Activated naive CD4-positive, alpha-beta T cell treated with anti-CD3 and anti-CD28 coated beads for 36 hours (primary cell): ENCODE results near the gene ID3. TPM values are rescaled to one million over a fixed set of nuclear protein-coding genes. Genes with fewer than 3 reads are reported as not detected.
A peak's percentile ranks its signal among the peaks of the same experiment; 100 is the strongest.

Experiments
- CTCF ChIA-PET: fragments of 350-600 bp; sonication (Branson Sonifier 250); formaldehyde crosslinking; loops from one replicate; lab custom pipeline; 2021; ENCODE audit warnings: antibody characterized with exemption; lab: Charles Lee
- DNase-seq: peaks from one replicate; pipeline ENCODE4 v3.0.0-alpha.2; 2020
- H3K27ac Mint-ChIP-seq: one replicate; pipeline ENCODE4 v1.8.0; 2021; ENCODE audit warnings: mild to moderate bottlenecking, mixed read lengths
- H3K27me3 Mint-ChIP-seq: one replicate; pipeline ENCODE4 v1.8.0; 2021; ENCODE audit warnings: low read depth, mixed read lengths
- H3K36me3 Mint-ChIP-seq: one replicate; pipeline ENCODE4 v1.8.0; 2021; ENCODE audit warnings: low read depth, mixed read lengths
- H3K4me1 Mint-ChIP-seq: one replicate; pipeline ENCODE4 v1.8.0; 2021; ENCODE audit warnings: low read depth, mixed read lengths
- H3K4me3 Mint-ChIP-seq: one replicate; pipeline ENCODE4 v1.8.0; 2021; ENCODE audit warnings: mild to moderate bottlenecking, moderate library complexity, mixed read lengths
- H3K9me3 Mint-ChIP-seq: one replicate; pipeline ENCODE4 v1.8.0; 2021; ENCODE audit warnings: mixed read lengths
- intact Hi-C: fragments of 100-400 bp; cut with micrococcal nuclease; formaldehyde crosslinking; loops from one replicate; pipeline ENCODE4 v1.15.1; 2023
- total RNA-seq, 2 experiments: library from RNA; stranded (reverse); gene quantifications; one replicate each; pipeline ENCODE4 v1.2.3, GENCODE V29; 2021

The ID3 gene
- total RNA-seq, 2 experiments from 2014 or later = 69.5 to 74.6 TPM

DNA sequence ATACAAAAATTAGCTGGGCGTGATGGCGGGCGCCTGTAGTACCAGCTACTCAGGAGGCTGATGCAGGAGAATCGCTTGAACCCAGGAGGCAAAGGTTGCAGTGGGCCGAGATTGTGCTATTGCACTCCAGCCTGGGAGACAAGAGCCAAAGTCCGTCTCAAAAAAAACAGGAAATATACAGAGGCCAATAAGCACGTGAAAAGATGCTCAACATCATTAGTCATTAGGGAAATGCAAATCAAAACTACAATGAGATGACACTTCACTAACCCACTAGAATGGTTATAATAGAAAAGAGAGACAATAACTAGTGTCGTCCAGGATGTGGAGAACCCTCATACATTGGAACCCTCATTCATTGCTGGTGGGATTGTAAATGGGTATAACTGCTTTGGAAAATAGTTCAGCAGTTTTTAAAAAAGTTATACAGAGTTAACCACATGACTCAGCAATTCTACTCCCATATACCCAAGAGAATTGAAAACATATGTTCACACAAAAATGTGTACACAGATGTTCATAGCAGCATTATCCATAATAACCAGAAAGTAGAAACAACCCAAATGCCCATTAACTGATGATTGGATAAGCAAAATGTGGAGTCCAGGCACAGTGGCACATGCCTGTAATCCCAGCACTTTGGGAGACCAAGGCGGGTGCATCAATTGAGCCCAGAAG lies 21.9 kb downstream of the ID3 start:
- DNase-seq = no peak
- Mint-ChIP-seq H3K4me3 (no peak overlapping the region), H3K9me3 (no peaks in the 10 kb centered on the region), H3K36me3 (no peaks in the 10 kb centered on the region), H3K27me3 (peaks cover 2% of the 10 kb centered on the region), H3K4me1 (peaks cover 24% of the 10 kb centered on the region), H3K27ac (no peak overlapping the region)
- intact Hi-C loops = loop anchor here (10.0 kb wide), 2 partner anchors 433 to 513 kb away; no protein-coding TSS in a partner anchor
- CTCF ChIA-PET = interaction anchor here (0.7 to 10.0 kb wide), 6 partner anchors 29 to 1968 kb away, joined by 3 to 402 read pairs (median 3); no protein-coding TSS in a partner anchor

DNA sequence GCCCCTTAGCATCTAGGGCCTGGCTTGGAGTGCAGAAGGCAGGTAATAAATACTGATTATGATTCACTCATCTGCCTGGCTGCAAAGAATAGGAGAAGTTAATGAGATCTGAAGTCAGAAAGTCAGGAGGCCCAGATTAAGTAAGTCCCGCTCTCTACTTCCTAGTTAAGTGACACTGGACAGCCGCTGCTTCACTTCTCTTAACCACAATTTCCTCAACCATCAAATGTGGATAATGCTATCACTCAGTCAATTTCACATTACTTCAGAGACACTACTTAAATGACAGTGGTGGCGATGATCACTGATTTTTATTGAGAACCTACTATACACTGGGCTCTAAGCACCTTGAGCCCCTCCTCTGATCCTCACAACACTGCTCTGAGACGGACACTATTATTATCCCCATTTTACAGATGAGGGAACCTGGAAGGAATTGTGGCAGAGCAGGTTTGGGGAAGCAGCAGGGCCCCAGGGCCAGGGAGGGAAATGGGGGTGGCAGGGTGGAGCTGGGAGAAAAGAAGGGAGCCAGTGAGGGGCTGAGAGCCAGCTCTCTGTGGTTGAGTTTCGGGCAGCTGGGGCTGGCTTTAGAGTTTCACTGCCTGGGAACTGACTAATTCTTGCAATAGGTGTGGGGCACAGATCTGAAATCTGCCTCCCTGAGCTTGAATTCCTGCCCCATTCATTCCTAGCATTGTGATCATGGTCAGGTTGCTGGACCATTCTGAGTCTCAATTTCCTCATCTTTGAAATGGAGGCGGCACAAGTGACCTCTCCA lies 25.9 kb downstream of the ID3 start:
- DNase-seq = no peak
- Mint-ChIP-seq H3K4me3 (no peak overlapping the region), H3K27me3 (peaks cover 2% of the 10 kb centered on the region), H3K9me3 (no peaks in the 10 kb centered on the region), H3K4me1 (peaks cover 37% of the 10 kb centered on the region), H3K36me3 (peaks cover 16% of the 10 kb centered on the region), H3K27ac (no peak overlapping the region)
- CTCF ChIA-PET = interaction anchor here (0.6 to 11.9 kb wide), 5 partner anchors 8 to 105 kb away, joined by 3 to 143 read pairs (median 5); no protein-coding TSS in a partner anchor
- intact Hi-C loops = loop anchor here (5.0 to 10.0 kb wide), 3 partner anchors 111 to 509 kb away; partner anchors contain the start of gene TCEA3

DNA sequence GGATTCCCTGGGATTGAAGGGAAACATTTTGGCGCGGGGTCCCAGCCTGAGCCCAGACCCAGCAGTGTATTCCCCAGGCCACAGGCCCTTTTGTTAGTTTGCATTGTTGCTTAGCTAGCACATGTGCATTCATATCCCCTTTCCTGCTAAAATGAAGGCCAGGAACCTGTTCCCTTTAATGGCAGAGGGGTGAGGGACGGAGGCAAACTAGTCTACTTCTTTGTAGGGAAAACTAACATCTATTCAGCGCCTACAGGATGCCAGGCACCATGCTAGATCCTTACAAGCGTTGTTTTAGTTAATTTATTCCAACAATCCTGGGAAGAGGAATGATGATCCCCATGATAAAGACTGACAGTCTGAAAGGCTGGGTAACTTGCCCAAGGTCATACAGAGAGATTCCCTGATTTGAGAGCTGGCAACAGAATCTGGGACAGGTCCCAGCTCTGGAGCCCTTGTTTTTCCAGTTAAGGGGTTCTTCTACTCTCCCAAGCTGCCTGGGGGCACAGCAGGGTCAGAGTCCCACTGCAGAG lies 27.7 kb downstream of the ID3 start:
- CTCF ChIA-PET = interaction anchor here (0.9 to 11.9 kb wide), 7 partner anchors 8 to 106 kb away, joined by 4 to 143 read pairs (median 7); no protein-coding TSS in a partner anchor
- peaks cover 21% of the 10 kb centered on the region for H3K36me3 Mint-ChIP-seq
- H3K4me3 Mint-ChIP-seq = peak overlapping the region; percentile 91
- intact Hi-C loops = loop anchor here (1.0 to 10.0 kb wide), 6 partner anchors 8 to 507 kb away; partner anchors contain the start of genes ELOA, HNRNPR and TCEA3
- H3K4me1 Mint-ChIP-seq = peaks cover 50% of the 10 kb centered on the region
- H3K27ac Mint-ChIP-seq = peak overlapping the region; percentile 95
- no peaks in the 10 kb centered on the region for H3K9me3 Mint-ChIP-seq
- DNase-seq = no peak
- peaks cover 2% of the 10 kb centered on the region for H3K27me3 Mint-ChIP-seq

DNA sequence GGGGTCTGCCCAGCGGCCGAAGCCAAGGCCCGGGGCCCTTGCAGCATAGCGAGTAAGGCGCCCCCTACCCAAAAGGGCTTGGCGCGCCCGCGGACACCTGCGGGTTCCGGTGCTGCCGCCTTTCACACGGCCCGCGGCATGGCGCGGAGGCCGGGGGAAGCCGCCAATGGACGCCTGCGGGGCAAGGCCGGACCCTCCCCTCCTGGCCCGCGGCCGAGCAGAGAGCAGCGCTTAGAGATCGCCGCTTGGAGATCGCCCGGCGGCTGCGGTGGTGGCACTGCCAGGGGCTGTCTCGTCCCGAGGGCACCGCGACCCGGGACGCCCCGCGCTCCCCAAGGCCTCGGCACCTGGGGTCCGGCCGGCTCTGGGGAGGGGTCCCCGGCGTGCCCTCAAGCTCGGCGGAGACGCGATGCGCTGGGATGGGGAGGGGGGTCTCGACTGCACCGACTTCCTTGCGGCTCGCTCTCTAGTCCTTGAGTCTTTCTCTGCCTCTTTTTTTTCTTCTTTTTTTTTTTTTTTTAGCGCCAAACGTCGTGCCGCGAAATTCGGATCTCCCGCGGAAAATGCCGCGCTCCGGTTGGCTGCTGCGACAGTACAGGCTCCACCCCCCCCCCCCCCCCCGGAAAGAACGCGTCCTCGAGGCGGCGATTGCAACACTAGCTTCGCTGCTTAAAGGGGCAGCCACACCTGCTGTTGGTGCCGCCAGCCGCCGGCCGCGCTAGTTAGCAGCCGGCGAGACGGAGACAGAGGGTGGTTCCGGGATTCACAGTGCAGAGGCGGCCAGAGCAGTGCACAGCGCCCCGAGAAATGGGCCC lies 28.3 kb downstream of the ID3 start, which contains the start of gene E2F2:
Gene E2F2, minus strand, starts transcription at position 487 of the 815 bp plus-strand sequence. Its CDS starts 440 bp downstream, at position 47.
- CTCF ChIA-PET = interaction anchor here (0.9 to 11.9 kb wide), 6 partner anchors 9 to 107 kb away, joined by 3 to 143 read pairs (median 20); no protein-coding TSS in a partner anchor
- H3K4me3 Mint-ChIP-seq = peak within 1 kb of the TSS; percentile 91
- peaks cover 22% of the 10 kb centered on the region for H3K36me3 Mint-ChIP-seq
- peak within 1 kb of the TSS; percentile 95 for H3K27ac Mint-ChIP-seq
- H3K4me1 Mint-ChIP-seq = peaks cover 56% of the 10 kb centered on the region
- DNase-seq = peak; percentile 87
- intact Hi-C loops = loop anchor here (1.0 to 10.0 kb wide), 6 partner anchors 8 to 506 kb away; partner anchors contain the start of genes ELOA, HNRNPR and TCEA3
- H3K27me3 Mint-ChIP-seq = peaks cover 2% of the 10 kb centered on the region
- H3K9me3 Mint-ChIP-seq = no peaks in the 10 kb centered on the region

DNA sequence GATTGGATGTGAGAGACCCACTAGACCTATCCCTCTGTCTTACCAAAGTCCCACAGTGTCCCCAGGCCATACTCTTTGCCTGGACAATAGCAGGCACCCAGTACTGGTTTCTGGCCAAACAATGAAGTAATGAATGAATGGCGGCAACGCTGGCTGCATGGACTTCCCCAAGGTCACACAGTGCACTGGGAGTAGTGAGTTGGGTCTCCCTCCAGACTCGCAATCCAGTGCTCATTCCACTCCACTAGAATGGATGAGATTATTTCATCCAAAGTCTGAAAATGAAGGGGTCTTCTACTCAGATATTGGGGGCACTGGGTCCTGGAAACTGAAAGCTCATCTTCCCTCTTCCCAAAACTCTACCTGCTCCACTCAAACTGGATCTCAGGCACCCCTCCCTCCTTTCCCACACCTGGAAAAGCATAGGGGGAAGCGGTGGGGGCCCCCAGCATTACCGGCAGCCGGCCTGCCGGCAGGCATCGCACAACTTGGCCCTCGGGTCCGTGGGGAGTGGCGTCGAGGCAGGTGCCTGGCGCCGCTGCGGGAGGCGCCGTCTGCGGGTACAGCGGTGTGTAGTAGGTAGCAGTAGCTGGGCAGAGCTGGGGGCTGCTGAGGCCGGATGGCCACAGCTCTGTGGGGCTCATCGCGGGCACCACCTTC lies 29.1 kb downstream of the ID3 start:
- Mint-ChIP-seq H3K27ac (peak overlapping the region; percentile 44), H3K36me3 (peaks cover 28% of the 10 kb centered on the region), H3K4me3 (peak overlapping the region; percentile 91), H3K4me1 (peaks cover 64% of the 10 kb centered on the region), H3K9me3 (no peaks in the 10 kb centered on the region), H3K27me3 (peaks cover 2% of the 10 kb centered on the region)
- CTCF ChIA-PET = interaction anchor here (0.9 to 11.9 kb wide), 6 partner anchors 10 to 108 kb away, joined by 3 to 143 read pairs (median 19); no protein-coding TSS in a partner anchor
- intact Hi-C loops = loop anchor here (2.0 to 10.0 kb wide), 4 partner anchors 108 to 505 kb away; partner anchors contain the start of genes HNRNPR and TCEA3
- DNase-seq = peak; percentile 54

DNA sequence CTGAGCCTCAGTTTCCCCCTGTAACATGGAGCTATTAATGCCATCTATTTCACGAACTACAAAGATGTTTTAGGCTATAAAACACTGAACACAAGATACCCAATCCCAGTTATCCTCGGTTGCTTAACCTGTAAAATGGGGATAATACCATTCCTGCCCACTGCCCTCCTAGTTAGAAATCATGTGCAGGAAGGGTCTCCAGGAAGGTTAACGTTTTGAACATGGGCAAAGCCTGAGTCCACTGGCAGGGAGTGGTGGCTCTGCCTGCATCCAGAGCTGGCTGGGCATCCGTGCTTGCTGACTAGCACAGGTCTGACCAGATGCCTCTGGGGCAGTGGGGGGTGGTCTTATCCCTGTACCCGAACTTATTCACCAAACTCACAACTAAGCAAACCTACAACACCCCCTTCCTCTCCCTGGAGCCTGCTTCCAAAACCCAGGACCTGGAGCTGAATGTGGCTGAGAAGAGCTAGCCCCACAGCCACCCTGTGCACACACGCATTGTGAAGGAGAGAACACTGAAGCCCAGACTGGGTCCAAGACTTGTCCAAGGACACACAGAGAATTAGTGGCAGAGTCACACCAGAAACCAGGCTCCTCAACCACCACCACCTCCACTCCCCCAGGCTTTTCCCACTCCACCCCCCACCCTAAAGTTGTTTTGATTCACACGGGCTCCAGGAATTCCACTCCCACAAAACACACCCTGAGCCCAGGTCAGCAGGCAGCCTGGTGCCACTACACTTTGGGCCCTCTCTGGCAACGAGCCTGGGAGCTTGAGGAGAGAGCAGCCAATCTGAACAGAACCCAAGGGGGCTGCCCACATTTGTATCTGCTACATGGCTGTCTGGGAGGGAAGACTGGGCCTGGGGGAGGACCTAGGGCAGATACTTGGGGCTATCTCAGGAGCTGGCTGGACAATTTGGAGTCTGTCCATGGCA lies 29.9 kb downstream of the ID3 start:
- H3K4me1 Mint-ChIP-seq = peaks cover 67% of the 10 kb centered on the region
- intact Hi-C loops = loop anchor here (2.0 to 10.0 kb wide), 4 partner anchors 107 to 505 kb away; partner anchors contain the start of genes HNRNPR and TCEA3
- CTCF ChIA-PET = interaction anchor here (0.8 to 11.9 kb wide), 8 partner anchors 9 to 163 kb away, joined by 3 to 143 read pairs (median 4); partner anchors contain the start of gene RPL11
- H3K36me3 Mint-ChIP-seq = peaks cover 29% of the 10 kb centered on the region
- H3K4me3 Mint-ChIP-seq = peak overlapping the region; percentile 91
- DNase-seq = peak; percentile 44
- H3K27ac Mint-ChIP-seq = no peak overlapping the region
- H3K27me3 Mint-ChIP-seq = peaks cover 2% of the 10 kb centered on the region
- no peaks in the 10 kb centered on the region for H3K9me3 Mint-ChIP-seq

DNA sequence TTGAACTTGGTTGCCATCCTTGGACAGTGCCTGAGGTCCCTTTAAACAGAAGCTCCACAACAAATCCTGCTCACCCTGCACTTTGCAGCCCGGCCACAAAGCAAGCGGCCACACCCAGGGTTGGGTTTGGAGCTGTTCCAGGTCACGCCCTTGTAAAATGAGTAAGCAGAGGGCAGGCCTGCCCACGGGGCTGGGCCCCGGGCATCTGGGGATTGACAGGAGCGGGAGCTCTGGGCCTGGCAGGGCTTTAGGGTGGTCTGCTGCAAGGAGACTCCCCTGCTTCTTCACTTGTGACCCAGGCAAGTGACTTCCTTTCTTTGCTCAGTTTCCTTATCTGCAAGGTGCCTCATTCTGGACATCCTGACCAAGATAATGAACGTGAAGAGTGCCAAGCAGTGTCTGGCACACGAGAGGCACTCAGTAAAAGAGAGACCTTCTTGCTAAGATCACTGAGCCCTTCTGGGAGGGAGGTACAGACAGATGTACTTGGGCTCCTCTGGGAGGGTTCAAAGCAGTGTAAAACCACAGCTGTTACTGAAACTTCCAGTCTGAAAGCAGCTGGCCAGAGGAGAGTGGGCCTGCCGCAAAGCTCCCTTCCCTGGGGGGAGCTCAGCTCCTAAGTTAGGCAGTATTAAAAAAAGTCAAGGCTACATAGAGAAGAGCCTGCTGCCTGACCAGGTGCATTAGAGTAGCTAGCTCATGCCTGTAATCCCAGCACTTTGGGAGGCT lies 30.9 kb downstream of the ID3 start:
- Mint-ChIP-seq H3K4me3 (peak overlapping the region; percentile 91), H3K9me3 (no peaks in the 10 kb centered on the region), H3K27ac (no peak overlapping the region), H3K27me3 (peaks cover 2% of the 10 kb centered on the region), H3K4me1 (peaks cover 65% of the 10 kb centered on the region), H3K36me3 (peaks cover 35% of the 10 kb centered on the region)
- DNase-seq = peak; percentile 84
- intact Hi-C loops = no loop called here
- CTCF ChIA-PET = interaction anchor here (0.8 to 11.9 kb wide), 9 partner anchors 8 to 164 kb away, joined by 3 to 143 read pairs (median 4); partner anchors contain the start of gene RPL11

DNA sequence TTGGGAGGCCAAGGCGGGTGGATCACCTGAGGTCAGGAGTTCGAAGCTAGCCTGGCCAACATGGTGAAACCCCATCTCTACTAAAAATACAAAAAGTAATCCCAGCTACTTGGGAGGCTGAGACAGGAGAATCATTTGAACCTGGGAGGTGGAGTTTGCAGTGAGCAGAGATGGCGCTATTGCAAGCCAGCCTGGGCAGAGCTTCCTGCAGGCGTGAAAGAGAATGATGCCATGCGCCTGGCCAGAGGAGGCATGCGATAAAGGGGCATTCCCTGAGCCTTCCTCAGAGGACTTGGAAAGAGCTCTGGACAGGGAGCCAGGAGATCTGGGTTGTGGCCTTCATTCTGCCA lies 31.4 kb downstream of the ID3 start:
- no peaks in the 10 kb centered on the region for H3K9me3 Mint-ChIP-seq
- peaks cover 39% of the 10 kb centered on the region for H3K36me3 Mint-ChIP-seq
- H3K27ac Mint-ChIP-seq = no peak overlapping the region
- intact Hi-C loops = no loop called here
- peak; percentile 42 for DNase-seq
- CTCF ChIA-PET = interaction anchor here (0.9 to 11.9 kb wide), 6 partner anchors 10 to 110 kb away, joined by 3 to 143 read pairs (median 18); no protein-coding TSS in a partner anchor
- peaks cover 60% of the 10 kb centered on the region for H3K4me1 Mint-ChIP-seq
- peaks cover under 1% of the 10 kb centered on the region for H3K27me3 Mint-ChIP-seq
- H3K4me3 Mint-ChIP-seq = peak overlapping the region; percentile 91

DNA sequence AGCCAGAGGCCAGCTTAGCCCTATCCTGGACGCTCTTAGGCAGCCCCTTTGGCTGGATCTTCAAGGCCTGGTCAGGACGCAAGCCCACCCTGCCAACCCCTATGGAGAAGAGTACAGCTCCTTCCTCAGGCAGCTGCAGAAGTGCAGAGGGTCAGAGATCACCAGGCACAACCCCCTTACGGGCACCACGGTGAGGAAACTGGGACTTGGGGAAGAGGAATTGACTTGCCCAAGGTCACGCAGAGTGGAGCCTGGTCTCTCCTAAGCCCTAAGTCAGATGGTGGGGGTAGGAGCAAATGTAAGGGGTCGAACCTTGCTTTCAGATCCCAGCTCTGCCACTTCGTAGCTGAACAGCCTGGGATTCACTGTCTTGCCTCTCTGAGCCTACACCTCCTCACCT lies 31.9 kb downstream of the ID3 start:
- no peaks in the 10 kb centered on the region for H3K9me3 Mint-ChIP-seq
- peaks cover 43% of the 10 kb centered on the region for H3K36me3 Mint-ChIP-seq
- intact Hi-C loops = no loop called here
- CTCF ChIA-PET = interaction anchor here (0.9 to 11.9 kb wide), 5 partner anchors 9 to 111 kb away, joined by 3 to 143 read pairs (median 32); no protein-coding TSS in a partner anchor
- no peaks in the 10 kb centered on the region for H3K27me3 Mint-ChIP-seq
- no peak overlapping the region for H3K27ac Mint-ChIP-seq
- DNase-seq = no peak
- peaks cover 60% of the 10 kb centered on the region for H3K4me1 Mint-ChIP-seq
- H3K4me3 Mint-ChIP-seq = no peak overlapping the region
